AG04449 (cell line): ENCODE measurements around the gene GYPA.
"Not testable (repeated sequence)": the region's sequence is repeated elsewhere in the genome, so short reads cannot be mapped to it uniquely, and the experiment has no call there.

Experiments
- CTCF ChIA-PET: fragments of 350-600 bp; formaldehyde crosslinking; extraction: SDS; loops from one replicate; lab custom pipeline; 2021; ENCODE audit warnings: antibody characterized with exemption; lab: Yijun Ruan, JAX
- POLR2A ChIA-PET: fragments of 400-600, 350-600 bp; formaldehyde crosslinking; extraction: SDS; loops from one replicate; lab custom pipeline; 2020; ENCODE audit warnings: antibody characterized with exemption, inconsistent platforms; lab: Yijun Ruan, JAX
- DNase-seq: peaks from one replicate; pipeline ENCODE4 v3.0.0-alpha.2; 2010; ENCODE audit warnings: low read depth, low spot score
- H3K4me3 ChIP-seq: 2 replicates; pipeline ENCODE4 v1.5.1; 2011; ENCODE audit warnings: low read depth, mild to moderate bottlenecking, control low read depth, low read length
- CTCF ChIP-seq: IDR thresholded peaks from one replicate; pipeline ENCODE4 v1.5.1; 2011; ENCODE audit warnings: mild to moderate bottlenecking, moderate library complexity, low read length, control low read depth, inconsistent platforms; ENCODE audit not compliant: insufficient read depth; ENCODE audit errors: missing control alignments

The GYPA gene

GRCh38 chr4:144140594-144141295 is at the start of gene GYPA:
Gene GYPA, minus strand, starts transcription at chr4:144140718. Its CDS starts 83 bp downstream, at chr4:144140635.
- CTCF ChIA-PET, POLR2A ChIA-PET, H3K4me3 ChIP-seq, DNase-seq: not testable (repeated sequence)

GRCh38 chr4:144190009-144190408 is 49.5 kb upstream of the GYPA start:
- ChIA-PET POLR2A (no interaction called here), CTCF (no interaction called here)
- TF ChIP-seq CTCF = no peak
- H3K4me3 ChIP-seq = no peak overlapping the region
- no peak for DNase-seq

- no peak for TF ChIP-seq CTCF
- DNase-seq = no peak
- ChIA-PET POLR2A (no interaction called here), CTCF (no interaction called here)
- no peak overlapping the region for H3K4me3 ChIP-seq
These were observed 48.6 kb upstream of the GYPA start for GRCh38 chr4:144189121-144189520.

DNA sequence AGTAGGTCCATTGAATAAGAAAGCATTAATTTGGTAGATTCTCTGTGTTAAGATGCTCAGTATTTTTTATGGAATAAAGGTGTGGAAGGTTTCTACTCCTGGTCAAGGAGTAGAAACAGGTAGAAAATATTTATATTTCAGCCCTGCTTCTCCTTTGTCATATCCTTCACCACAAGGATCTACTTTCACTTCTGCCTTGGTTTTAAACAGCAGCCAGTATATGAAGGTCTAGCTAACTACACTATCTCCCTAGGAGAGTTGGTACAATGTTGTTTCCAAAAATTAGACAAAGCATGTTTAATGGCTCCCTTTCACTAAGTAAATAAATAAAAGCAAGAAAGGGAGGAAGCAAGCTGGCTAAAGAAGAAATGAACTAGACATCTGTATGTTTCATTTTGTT is 44.6 kb upstream of the GYPA start:
- TF ChIP-seq CTCF = no peak
- ChIA-PET CTCF (interaction anchor here (1.0 kb wide), 1 partner anchor 10 kb away, joined by 3 read pairs; no protein-coding TSS in a partner anchor), POLR2A (no interaction called here)
- no peak overlapping the region for H3K4me3 ChIP-seq
- DNase-seq = no peak

DNA sequence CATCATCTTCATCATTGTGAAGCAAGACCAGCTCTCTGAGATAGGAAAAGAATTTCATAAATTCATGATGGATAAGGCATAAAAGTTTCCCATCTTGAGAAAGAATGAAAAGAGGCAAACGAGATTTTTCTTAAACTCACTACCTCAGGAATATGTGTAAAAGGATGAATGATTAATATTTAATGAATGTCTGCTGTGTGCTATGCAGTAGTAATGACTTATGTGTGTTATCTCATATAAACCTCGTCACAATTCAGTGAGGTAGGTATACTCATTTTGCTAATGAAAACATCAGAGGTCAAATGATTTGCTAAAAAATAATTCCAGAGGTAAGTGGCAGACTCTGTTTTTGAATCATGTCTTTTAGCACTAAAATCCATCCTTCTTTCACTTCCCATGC is 42.6 kb upstream of the GYPA start:
- no peak for TF ChIP-seq CTCF
- CTCF ChIA-PET = no interaction called here
- H3K4me3 ChIP-seq = no peak overlapping the region
- no peak for DNase-seq
- POLR2A ChIA-PET = no interaction called here

GRCh38 chr4:144181391-144181790 is 40.9 kb upstream of the GYPA start:
- DNase-seq = no peak
- POLR2A ChIA-PET = no interaction called here
- CTCF ChIA-PET = no interaction called here
- no peak for TF ChIP-seq CTCF
- no peak overlapping the region for H3K4me3 ChIP-seq
